Islet of Langerhans (tissue), 1 donor: Measurements from ENCODE around the gene BTBD9.
A peak's percentile ranks its signal among the peaks of the same experiment; 100 is the strongest.

Experiments used
- FAIRE-seq: peaks from one replicate; lab custom pipeline; 2011; peaks lifted over from hg19 to GRCh38; lab: Jason Lieb, UNC

BTBD9 gene

GRCh38 chr6:38236631-38237030, 403.1 kb downstream of the BTBD9 start:
- FAIRE-seq = no peak

GRCh38 chr6:38234934-38235682, 404.6 kb downstream of the BTBD9 start:
- FAIRE-seq = no peak

GRCh38 chr6:38234141-38234540, 405.6 kb downstream of the BTBD9 start:
- FAIRE-seq = no peak

- FAIRE-seq = no peak
Observed at GRCh38 chr6:38233161-38233791, 406.5 kb downstream of the BTBD9 start.

- no peak for FAIRE-seq
Observed at GRCh38 chr6:38225766-38226165, 414.0 kb downstream of the BTBD9 start.

- no peak for FAIRE-seq
Observed at GRCh38 chr6:38221251-38221650, 418.5 kb downstream of the BTBD9 start.

- FAIRE-seq = no peak
Observed at GRCh38 chr6:38220069-38220723, 419.5 kb downstream of the BTBD9 start.

- no peak for FAIRE-seq
Observed at GRCh38 chr6:38218235-38218634, 421.5 kb downstream of the BTBD9 start.

GRCh38 chr6:38216451-38216850, 423.3 kb downstream of the BTBD9 start:
- FAIRE-seq = no peak

GRCh38 chr6:38215651-38216311, 423.9 kb downstream of the BTBD9 start:
- no peak for FAIRE-seq

- peak; percentile 91 for FAIRE-seq
Observed at GRCh38 chr6:38215225-38215624, 424.5 kb downstream of the BTBD9 start.

- FAIRE-seq = no peak
Observed at GRCh38 chr6:38214159-38214558, 425.6 kb downstream of the BTBD9 start.

- FAIRE-seq = no peak
Observed at GRCh38 chr6:38213251-38213658, 426.5 kb downstream of the BTBD9 start.

GRCh38 chr6:38212579-38212978, 427.1 kb downstream of the BTBD9 start:
- FAIRE-seq = no peak

GRCh38 chr6:38212116-38212515, 427.6 kb downstream of the BTBD9 start:
- FAIRE-seq = no peak

- no peak for FAIRE-seq
Observed at GRCh38 chr6:38209371-38210260, 430.1 kb downstream of the BTBD9 start.

- FAIRE-seq = no peak
Observed at GRCh38 chr6:38208028-38208427, 431.7 kb downstream of the BTBD9 start.

GRCh38 chr6:38207375-38207774, 432.4 kb downstream of the BTBD9 start:
- FAIRE-seq = no peak

GRCh38 chr6:38198219-38198618, 441.5 kb downstream of the BTBD9 start:
- FAIRE-seq = no peak

GRCh38 chr6:38195113-38195635, 444.6 kb downstream of the BTBD9 start:
- FAIRE-seq = no peak

- FAIRE-seq = no peak
Observed at GRCh38 chr6:38194589-38194988, 445.1 kb downstream of the BTBD9 start.

GRCh38 chr6:38194282-38194572, 445.5 kb downstream of the BTBD9 start:
- no peak for FAIRE-seq
